Measurements from ENCODE around the gene GDPGP1.

DNA sequence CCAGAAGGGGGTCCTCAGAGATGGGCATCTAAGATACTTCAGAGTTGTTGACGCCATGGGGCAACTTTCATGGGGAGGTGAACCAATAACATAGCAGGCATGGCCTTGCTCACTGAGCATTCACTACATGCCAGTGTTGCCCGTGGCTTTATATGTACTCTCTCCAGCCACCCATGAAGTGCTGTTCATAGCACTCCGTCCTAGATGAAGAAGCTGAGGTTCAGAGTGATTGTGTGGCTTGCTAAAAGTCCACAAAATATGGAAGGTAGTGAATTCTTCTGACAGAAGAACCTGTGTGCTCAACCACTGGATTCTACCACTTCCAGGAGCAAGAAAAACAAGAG is 42.7 kb upstream of the GDPGP1 start:
- TF ChIP-seq CEBPB (IDR thresholded peaks at IDR 0.05) (no peak), HOXB5 (CRISPR knock-in tag; IDR thresholded peaks at IDR 0.05) (no peak), SMC3 (IDR thresholded peaks at IDR 0.05) (no peak), GATA3 (IDR thresholded peaks at IDR 0.05; ENCODE audit: borderline replicate concordance) (no peak), MYC (IDR thresholded peaks at IDR 0.05; ENCODE audit: borderline replicate concordance, low read length) (no peak), KDM5A (IDR thresholded peaks at IDR 0.05) (no peak)
- TF ChIP-seq, protein P1, sequence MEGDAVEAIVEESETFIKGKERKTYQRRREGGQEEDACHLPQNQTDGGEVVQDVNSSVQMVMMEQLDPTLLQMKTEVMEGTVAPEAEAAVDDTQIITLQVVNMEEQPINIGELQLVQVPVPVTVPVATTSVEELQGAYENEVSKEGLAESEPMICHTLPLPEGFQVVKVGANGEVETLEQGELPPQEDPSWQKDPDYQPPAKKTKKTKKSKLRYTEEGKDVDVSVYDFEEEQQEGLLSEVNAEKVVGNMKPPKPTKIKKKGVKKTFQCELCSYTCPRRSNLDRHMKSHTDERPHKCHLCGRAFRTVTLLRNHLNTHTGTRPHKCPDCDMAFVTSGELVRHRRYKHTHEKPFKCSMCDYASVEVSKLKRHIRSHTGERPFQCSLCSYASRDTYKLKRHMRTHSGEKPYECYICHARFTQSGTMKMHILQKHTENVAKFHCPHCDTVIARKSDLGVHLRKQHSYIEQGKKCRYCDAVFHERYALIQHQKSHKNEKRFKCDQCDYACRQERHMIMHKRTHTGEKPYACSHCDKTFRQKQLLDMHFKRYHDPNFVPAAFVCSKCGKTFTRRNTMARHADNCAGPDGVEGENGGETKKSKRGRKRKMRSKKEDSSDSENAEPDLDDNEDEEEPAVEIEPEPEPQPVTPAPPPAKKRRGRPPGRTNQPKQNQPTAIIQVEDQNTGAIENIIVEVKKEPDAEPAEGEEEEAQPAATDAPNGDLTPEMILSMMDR (IDR thresholded peaks at IDR 0.05), result no peak
